ENCODE results near the gene GADL1. TPM values are rescaled to one million over a fixed set of nuclear protein-coding genes. Genes with fewer than 3 reads are reported as not detected.
A peak's percentile ranks its signal among the peaks of the same experiment; 100 is the strongest.

GADL1 gene
- total RNA-seq, 4 donors from 2014 or later: not detected

DNA sequence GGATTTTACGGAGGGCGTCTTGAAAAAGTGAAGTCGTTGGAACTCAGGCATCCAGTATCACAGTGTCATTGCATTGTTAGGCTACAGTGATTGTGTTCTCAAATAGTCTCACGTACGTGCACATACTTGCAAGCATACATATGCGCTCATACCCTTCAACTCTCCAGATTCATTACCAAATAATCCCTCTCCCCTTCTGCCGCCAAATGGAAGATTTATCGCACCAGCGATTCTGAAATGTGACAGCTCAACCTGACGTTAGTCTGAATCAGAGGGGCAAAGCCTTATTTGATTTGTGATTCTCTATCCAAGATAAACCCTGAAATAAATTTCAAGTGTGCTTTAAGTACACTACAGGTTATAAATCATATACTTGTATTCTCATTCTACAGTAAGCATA, 119.4 kb downstream of the GADL1 start:
- WGBS, 2 donors: 47 to 48% methylated on average over 10 of the region's 10 CpGs
- Histone ChIP-seq H3K27ac (peak overlapping the region in 3 of 4 donors; percentile 12 to 64 (median 35)), H3K4me1 (peaks cover 0 to 31% (median 6%) of the 10 kb centered on the region in 3 donors), H3K9me3 (no peaks in the 10 kb centered on the region), H3K27me3 (no peaks in the 10 kb centered on the region), H3K4me3 (no peak overlapping the region), H3K36me3 (no peaks in the 10 kb centered on the region)
- intact Hi-C loops (cut with DNase I): loop anchor here (5.0 kb wide), 1 partner anchor 357 kb away; no protein-coding TSS in a partner anchor
- TF ChIP-seq POLR2A (IDR thresholded peaks at IDR 0.05): no peak
- TF ChIP-seq, protein P1, sequence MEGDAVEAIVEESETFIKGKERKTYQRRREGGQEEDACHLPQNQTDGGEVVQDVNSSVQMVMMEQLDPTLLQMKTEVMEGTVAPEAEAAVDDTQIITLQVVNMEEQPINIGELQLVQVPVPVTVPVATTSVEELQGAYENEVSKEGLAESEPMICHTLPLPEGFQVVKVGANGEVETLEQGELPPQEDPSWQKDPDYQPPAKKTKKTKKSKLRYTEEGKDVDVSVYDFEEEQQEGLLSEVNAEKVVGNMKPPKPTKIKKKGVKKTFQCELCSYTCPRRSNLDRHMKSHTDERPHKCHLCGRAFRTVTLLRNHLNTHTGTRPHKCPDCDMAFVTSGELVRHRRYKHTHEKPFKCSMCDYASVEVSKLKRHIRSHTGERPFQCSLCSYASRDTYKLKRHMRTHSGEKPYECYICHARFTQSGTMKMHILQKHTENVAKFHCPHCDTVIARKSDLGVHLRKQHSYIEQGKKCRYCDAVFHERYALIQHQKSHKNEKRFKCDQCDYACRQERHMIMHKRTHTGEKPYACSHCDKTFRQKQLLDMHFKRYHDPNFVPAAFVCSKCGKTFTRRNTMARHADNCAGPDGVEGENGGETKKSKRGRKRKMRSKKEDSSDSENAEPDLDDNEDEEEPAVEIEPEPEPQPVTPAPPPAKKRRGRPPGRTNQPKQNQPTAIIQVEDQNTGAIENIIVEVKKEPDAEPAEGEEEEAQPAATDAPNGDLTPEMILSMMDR (IDR thresholded peaks at IDR 0.05): no peak
- no peak for DNase-seq

DNA sequence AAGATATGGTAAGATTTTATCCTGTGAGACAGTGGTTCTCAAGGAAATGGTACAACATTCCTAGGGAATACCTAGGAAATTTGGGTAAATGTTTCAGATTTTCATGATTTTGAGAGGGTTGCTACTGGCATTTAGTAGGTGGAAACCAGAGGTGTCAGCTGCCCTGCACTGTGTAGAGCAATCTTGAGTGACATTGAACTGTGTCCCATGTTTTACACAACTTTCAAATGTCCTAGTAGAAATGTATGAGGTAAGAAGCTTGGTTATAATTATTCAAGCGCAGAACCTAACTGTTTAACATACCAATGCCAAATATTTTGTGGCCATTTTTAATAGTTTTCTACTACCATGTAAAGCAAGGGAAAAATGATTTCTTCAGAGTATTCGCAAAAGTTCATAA, 120.4 kb downstream of the GADL1 start:
- TF ChIP-seq, protein P1 (IDR thresholded peaks at IDR 0.05): no peak
- no peak for TF ChIP-seq POLR2A (IDR thresholded peaks at IDR 0.05)
- no peaks in the 10 kb centered on the region for H3K9me3 ChIP-seq
- peaks cover 0 to 31% (median 6%) of the 10 kb centered on the region in 3 donors for H3K4me1 ChIP-seq
- H3K36me3 ChIP-seq: no peaks in the 10 kb centered on the region
- intact Hi-C loops (cut with DNase I): no loop called here
- no peak for DNase-seq
- no peak overlapping the region for H3K27ac ChIP-seq
- 94% methylated on average over 2 of the region's 2 CpGs for WGBS, 2 donors
- H3K4me3 ChIP-seq: no peak overlapping the region
- H3K27me3 ChIP-seq: no peaks in the 10 kb centered on the region

DNA sequence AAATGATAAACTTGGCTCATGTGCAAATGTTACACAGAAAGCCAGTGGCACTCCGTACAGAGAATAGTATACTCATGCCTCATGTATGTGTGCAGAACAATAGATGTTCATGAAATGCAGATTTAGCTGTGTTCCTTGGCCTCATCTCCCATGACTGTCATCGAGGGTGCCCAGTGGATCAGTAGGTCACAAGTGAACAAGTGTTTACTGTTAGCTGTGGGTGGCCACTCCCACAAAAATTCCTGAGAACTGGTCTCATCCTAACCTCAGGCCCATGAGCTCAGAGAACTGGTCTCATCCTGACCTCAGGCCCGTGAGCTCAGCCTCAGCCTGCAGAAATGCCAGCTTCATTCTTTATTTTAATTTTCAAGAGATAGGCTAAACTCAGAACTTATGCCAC, 124.1 kb downstream of the GADL1 start:
- no peaks in the 10 kb centered on the region for H3K27me3 ChIP-seq
- H3K36me3 ChIP-seq: no peaks in the 10 kb centered on the region
- H3K4me3 ChIP-seq: no peak overlapping the region
- intact Hi-C loops (cut with DNase I): no loop called here
- no peak for DNase-seq
- H3K27ac ChIP-seq: no peak overlapping the region
- peaks cover 0 to 26% (median 6%) of the 10 kb centered on the region in 3 donors for H3K4me1 ChIP-seq
- H3K9me3 ChIP-seq: no peaks in the 10 kb centered on the region
- no peak for TF ChIP-seq POLR2A (IDR thresholded peaks at IDR 0.05)
- TF ChIP-seq, protein P1 (IDR thresholded peaks at IDR 0.05): no peak
- WGBS, 2 donors: 21 to 24% methylated on average over 3 of the region's 3 CpGs

DNA sequence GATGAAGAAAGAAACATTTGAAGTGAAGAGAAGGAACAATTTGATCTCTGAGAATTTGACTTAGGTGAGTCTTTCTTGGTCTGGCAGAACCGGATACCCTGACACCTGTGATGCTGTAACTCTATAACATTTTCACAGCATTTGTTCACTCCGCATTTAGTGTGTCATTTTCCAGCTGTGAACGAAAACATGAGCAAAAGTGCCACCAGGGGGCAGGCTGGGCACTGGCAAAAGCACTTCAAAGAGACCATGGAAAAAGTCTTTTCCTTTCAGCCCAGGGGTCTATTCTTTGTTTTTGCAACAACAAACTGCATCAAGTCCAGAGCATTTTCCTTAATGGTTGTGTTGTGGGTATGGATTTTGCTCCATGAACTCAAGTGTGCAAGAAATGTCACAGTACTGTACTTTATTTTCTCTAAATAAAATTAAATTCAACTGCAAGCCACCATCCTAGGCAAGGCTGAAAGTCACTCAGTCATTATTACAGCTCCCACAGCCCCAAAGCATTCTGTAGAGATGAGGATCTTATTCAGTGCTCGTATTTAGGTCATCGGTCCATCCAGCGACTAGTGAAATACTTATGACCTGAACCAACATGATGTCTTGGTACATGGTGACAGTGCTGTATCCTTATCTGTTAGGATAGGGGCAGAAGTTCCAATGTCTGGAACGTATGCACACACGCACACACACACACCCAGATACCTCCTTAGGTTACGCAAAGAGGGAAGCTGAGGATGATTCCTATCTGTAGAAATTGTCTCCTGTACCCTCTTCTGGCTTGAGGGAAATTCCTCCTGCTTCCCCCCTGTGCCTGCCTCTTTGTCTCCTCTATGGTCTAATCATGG, 125.5 kb downstream of the GADL1 start:
- peaks cover 0 to 14% (median 6%) of the 10 kb centered on the region in 3 donors for H3K4me1 ChIP-seq
- DNase-seq: no peak
- H3K36me3 ChIP-seq: no peaks in the 10 kb centered on the region
- intact Hi-C loops (cut with DNase I): no loop called here
- H3K9me3 ChIP-seq: no peaks in the 10 kb centered on the region
- TF ChIP-seq, protein P1 (IDR thresholded peaks at IDR 0.05): peak; percentile 44 to 81 (median 70)
- no peak for TF ChIP-seq POLR2A (IDR thresholded peaks at IDR 0.05)
- H3K27ac ChIP-seq: no peak overlapping the region
- H3K4me3 ChIP-seq: no peak overlapping the region
- H3K27me3 ChIP-seq: no peaks in the 10 kb centered on the region
- 58 to 62% methylated on average over 9 of the region's 9 CpGs for WGBS, 2 donors

DNA sequence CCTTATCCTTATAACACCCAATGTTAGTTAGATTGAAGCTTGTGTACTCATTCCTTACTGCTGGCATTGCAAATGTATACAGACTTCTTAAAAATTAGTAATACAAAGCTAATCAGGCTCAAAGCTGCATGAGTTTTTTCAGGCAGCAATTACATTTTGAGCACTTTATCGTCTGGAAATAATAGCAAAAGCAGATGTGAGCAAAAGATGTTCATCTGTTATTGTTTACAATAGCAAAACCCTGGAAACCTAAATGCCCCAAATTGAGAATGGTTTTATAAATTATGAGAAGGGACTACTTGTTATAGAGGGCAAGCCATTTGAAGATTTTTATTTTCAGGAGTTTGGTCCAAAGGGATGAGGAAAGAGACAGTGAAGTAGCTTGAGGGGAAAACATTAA, 126.4 kb downstream of the GADL1 start:
- H3K27ac ChIP-seq: no peak overlapping the region
- no peak for DNase-seq
- no peak for TF ChIP-seq POLR2A (IDR thresholded peaks at IDR 0.05)
- TF ChIP-seq, protein P1 (IDR thresholded peaks at IDR 0.05): no peak
- no peak overlapping the region for H3K4me3 ChIP-seq
- intact Hi-C loops (cut with DNase I): no loop called here
- no peaks in the 10 kb centered on the region for H3K36me3 ChIP-seq
- WGBS, 2 donors: 31 to 36% methylated on average over 1 of the region's 1 CpG
- no peaks in the 10 kb centered on the region for H3K9me3 ChIP-seq
- H3K4me1 ChIP-seq: peaks cover 0 to 14% (median 6%) of the 10 kb centered on the region in 3 donors
- no peaks in the 10 kb centered on the region for H3K27me3 ChIP-seq
